ENCODE data around the gene COX6B2.

DNA sequence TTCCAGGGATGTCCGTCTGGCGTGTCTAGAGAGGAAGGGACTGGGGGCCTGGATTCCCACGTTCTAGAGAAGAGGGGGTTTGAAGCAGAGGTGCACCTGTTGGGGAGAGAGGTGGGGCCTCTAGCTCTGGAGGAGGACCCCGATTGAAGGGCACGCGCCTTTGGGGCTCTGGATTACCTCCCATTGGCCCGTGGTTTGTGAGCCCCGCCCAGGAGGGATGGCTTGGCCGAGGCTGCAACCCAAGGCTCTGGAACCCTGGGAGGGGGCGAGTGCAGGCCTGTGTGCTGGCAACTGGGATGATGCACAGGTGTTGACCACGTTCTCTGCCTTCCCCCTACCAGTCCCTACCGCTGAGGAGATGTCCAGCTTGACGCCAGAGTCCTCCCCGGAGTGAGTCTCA, 49.5 kb downstream of the COX6B2 start:
- TF ChIP-seq POLR2AphosphoS5 (IDR thresholded peaks at IDR 0.05; ENCODE audit: borderline replicate concordance, low read depth, low read length), result no peak
- TF ChIP-seq EZH2 (IDR thresholded peaks at IDR 0.05), result no peak
- no peak for TF ChIP-seq FOXP2 (optimal IDR thresholded peaks at IDR 0.05; ENCODE audit: control extremely low read depth, extremely low read length, insufficient read depth)

All from SK-N-MC (cell line).